Measurements from ENCODE around the gene FLNB. TPM values are rescaled to one million over a fixed set of nuclear protein-coding genes. Genes with fewer than 3 reads are reported as not detected.

The FLNB gene, protein sequence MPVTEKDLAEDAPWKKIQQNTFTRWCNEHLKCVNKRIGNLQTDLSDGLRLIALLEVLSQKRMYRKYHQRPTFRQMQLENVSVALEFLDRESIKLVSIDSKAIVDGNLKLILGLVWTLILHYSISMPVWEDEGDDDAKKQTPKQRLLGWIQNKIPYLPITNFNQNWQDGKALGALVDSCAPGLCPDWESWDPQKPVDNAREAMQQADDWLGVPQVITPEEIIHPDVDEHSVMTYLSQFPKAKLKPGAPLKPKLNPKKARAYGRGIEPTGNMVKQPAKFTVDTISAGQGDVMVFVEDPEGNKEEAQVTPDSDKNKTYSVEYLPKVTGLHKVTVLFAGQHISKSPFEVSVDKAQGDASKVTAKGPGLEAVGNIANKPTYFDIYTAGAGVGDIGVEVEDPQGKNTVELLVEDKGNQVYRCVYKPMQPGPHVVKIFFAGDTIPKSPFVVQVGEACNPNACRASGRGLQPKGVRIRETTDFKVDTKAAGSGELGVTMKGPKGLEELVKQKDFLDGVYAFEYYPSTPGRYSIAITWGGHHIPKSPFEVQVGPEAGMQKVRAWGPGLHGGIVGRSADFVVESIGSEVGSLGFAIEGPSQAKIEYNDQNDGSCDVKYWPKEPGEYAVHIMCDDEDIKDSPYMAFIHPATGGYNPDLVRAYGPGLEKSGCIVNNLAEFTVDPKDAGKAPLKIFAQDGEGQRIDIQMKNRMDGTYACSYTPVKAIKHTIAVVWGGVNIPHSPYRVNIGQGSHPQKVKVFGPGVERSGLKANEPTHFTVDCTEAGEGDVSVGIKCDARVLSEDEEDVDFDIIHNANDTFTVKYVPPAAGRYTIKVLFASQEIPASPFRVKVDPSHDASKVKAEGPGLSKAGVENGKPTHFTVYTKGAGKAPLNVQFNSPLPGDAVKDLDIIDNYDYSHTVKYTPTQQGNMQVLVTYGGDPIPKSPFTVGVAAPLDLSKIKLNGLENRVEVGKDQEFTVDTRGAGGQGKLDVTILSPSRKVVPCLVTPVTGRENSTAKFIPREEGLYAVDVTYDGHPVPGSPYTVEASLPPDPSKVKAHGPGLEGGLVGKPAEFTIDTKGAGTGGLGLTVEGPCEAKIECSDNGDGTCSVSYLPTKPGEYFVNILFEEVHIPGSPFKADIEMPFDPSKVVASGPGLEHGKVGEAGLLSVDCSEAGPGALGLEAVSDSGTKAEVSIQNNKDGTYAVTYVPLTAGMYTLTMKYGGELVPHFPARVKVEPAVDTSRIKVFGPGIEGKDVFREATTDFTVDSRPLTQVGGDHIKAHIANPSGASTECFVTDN (N-terminal part only)
- total RNA-seq: 39.4 and 40.4 TPM in 2 replicates
- long read RNA-seq, partial matches to known transcripts: 7 of 14 reads
- long read RNA-seq, other reads (novel, unspliced or antisense): 7 of 14 reads

DNA sequence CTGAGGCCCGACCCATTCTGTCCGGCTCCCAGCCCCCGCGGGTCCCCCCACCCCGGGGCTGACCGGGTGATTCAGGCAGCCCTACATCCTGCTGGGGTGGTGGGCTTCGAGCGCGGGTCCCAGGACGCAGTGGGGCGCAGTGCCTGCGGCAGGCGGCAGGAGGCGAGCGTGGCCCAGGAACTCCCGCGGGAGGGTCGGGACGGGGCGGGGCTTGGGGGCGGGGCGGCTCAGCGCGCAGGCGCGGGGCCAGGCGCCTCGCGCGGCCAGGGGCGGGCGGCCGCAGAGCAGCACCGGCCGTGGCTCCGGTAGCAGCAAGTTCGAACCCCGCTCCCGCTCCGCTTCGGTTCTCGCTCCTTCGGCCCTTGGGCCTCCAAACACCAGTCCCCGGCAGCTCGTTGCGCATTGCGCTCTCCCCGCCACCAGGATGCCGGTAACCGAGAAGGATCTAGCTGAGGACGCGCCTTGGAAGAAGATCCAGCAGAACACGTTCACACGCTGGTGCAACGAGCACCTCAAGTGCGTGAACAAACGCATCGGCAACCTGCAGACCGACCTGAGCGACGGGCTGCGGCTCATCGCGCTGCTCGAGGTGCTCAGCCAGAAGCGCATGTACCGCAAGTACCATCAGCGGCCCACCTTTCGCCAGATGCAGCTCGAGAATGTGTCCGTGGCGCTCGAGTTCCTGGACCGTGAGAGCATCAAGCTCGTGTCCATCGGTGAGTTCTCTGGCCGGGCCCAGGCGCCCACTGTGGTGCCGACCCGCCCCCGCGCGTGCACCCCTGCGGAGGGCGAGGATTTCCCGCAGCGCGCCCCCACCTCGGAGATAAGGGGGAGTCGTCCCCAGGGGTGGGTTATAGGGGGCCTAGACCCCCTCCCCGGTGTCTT, at the start of gene FLNB:
TSS of gene FLNB (plus strand) at position 282 of the 885 bp plus-strand sequence. CDS start at position 425, 143 bp downstream.
- peak; percentile 81 for DNase-seq (ENCODE audit: low read depth, low spot score)
- Mint-ChIP-seq H3K9me3 (no peaks in the 10 kb centered on the region), H3K27me3 (ENCODE audit: low read depth) (peaks cover 3% of the 10 kb centered on the region), H3K4me1 (peaks cover 12% of the 10 kb centered on the region), H3K27ac (ENCODE audit: unreplicated experiment) (peak within 1 kb of the TSS; percentile 84), H3K36me3 (ENCODE audit: low read depth) (no peaks in the 10 kb centered on the region), H3K4me3 (peak within 1 kb of the TSS; percentile 89)
- TF ChIP-seq, protein P1, sequence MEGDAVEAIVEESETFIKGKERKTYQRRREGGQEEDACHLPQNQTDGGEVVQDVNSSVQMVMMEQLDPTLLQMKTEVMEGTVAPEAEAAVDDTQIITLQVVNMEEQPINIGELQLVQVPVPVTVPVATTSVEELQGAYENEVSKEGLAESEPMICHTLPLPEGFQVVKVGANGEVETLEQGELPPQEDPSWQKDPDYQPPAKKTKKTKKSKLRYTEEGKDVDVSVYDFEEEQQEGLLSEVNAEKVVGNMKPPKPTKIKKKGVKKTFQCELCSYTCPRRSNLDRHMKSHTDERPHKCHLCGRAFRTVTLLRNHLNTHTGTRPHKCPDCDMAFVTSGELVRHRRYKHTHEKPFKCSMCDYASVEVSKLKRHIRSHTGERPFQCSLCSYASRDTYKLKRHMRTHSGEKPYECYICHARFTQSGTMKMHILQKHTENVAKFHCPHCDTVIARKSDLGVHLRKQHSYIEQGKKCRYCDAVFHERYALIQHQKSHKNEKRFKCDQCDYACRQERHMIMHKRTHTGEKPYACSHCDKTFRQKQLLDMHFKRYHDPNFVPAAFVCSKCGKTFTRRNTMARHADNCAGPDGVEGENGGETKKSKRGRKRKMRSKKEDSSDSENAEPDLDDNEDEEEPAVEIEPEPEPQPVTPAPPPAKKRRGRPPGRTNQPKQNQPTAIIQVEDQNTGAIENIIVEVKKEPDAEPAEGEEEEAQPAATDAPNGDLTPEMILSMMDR (conservative IDR thresholded peaks at IDR 0.05): peak; percentile 74

DNA sequence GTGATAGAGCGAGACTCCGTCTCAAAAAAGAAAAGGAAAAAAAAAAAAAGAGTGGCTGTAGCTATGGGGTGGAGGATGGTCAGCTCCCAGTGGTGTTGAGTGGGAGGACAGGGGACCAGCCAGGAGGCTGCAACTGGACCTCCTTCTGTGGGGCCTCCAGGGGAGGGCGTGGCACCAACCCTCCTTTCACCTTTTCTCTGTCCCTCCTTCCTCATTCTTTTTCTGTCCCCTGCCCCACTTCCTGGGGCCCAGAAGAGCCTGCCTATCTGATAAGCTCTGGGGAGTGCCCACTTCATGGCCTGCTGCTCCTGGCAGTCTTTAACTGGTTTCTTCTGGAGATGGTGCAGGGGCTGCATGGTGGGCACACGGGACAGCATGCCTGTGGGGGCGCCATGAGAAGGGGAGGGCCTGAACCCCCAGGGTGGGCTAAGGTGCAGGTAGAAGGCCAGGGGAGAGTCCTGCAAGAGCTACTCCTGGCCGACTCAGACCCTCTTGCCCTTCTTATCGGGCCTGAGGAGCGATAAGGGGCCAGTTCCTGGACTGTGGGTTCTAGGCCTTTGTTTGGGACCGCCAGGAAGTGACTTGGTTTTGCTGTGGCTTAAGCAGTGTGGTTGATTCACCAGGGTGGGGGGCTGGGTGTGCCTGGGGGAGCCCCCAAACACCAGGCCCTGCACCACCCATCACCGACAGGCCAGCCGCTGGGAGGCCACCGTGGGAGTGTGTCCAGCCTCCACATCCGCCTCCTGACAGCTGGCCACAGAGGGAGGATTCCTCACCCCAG, 49.4 kb upstream of the FLNB start:
- TF ChIP-seq, protein P1 (conservative IDR thresholded peaks at IDR 0.05): no peak
- Mint-ChIP-seq H3K4me3 (no peak overlapping the region), H3K36me3 (ENCODE audit: low read depth) (no peaks in the 10 kb centered on the region), H3K27ac (ENCODE audit: unreplicated experiment) (no peak overlapping the region), H3K9me3 (no peaks in the 10 kb centered on the region), H3K4me1 (peaks cover 4% of the 10 kb centered on the region), H3K27me3 (ENCODE audit: low read depth) (no peaks in the 10 kb centered on the region)
- no peak for DNase-seq (ENCODE audit: low read depth, low spot score)

DNA sequence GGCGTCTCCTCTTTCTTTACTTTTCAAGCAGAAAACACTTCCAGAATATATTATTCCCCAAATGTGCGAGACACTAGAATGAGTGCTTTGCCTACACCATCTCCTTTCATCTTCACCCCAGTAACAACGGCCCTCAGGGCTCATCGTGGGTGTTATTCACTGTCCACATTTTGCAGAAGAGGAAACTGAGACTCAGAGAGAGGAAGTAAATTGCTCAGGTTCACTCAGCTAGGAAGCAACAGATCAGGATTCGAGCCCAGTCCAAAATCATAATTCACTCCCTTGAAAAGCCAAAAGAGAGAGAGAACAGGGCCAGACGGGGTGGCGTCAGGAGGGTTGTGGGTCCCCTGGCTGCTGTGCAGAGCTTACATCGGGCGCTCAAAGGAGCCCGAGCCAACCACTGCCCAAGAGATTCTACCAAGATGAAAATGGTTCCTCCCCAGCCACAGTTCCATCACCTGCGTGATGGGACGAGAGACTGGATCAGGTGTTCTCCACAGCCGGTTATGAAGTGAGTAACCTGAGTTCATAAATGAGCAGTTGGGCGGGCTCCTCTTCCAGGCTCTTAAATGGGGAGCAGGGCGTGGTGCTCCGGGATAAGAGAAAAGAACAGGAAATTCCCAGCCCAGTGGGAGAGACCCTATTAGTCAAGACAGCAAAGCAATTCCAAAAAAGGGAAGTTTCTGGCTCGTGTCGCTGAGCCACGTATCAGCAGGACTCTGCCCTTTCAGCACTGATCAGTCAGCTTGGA, 48.6 kb upstream of the FLNB start:
- H3K9me3 Mint-ChIP-seq: no peaks in the 10 kb centered on the region
- TF ChIP-seq, protein P1 (conservative IDR thresholded peaks at IDR 0.05): no peak
- H3K4me1 Mint-ChIP-seq: peaks cover 4% of the 10 kb centered on the region
- no peaks in the 10 kb centered on the region for H3K36me3 Mint-ChIP-seq (ENCODE audit: low read depth)
- H3K4me3 Mint-ChIP-seq: no peak overlapping the region
- no peak for DNase-seq (ENCODE audit: low read depth, low spot score)
- no peak overlapping the region for H3K27ac Mint-ChIP-seq (ENCODE audit: unreplicated experiment)
- no peaks in the 10 kb centered on the region for H3K27me3 Mint-ChIP-seq (ENCODE audit: low read depth)

DNA sequence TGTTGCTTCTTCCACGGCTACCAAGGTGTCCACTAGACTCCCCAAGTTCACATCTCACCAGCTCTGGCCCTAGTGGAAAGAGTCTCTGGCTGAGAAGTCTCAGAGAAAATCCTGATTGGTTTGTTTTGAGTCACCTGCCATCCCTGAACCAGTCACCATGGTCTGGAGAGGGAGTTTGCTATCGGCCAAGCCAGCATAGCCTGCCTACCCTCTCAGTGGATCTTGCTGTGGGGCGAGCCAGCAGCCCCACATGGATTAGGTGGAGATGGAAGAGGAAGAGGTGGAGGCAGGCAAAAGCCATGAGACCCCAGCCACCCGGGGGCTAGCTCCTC, 48.1 kb upstream of the FLNB start:
- Mint-ChIP-seq H3K36me3 (ENCODE audit: low read depth) (no peaks in the 10 kb centered on the region), H3K4me1 (peaks cover 4% of the 10 kb centered on the region), H3K27ac (ENCODE audit: unreplicated experiment) (no peak overlapping the region), H3K27me3 (ENCODE audit: low read depth) (no peaks in the 10 kb centered on the region), H3K9me3 (no peaks in the 10 kb centered on the region), H3K4me3 (no peak overlapping the region)
- TF ChIP-seq, protein P1 (conservative IDR thresholded peaks at IDR 0.05): no peak
- no peak for DNase-seq (ENCODE audit: low read depth, low spot score)

Measured in neural crest cell (in vitro differentiated cells).